Measurements from ENCODE around the gene C1QTNF6.

The C1QTNF6 gene

DNA sequence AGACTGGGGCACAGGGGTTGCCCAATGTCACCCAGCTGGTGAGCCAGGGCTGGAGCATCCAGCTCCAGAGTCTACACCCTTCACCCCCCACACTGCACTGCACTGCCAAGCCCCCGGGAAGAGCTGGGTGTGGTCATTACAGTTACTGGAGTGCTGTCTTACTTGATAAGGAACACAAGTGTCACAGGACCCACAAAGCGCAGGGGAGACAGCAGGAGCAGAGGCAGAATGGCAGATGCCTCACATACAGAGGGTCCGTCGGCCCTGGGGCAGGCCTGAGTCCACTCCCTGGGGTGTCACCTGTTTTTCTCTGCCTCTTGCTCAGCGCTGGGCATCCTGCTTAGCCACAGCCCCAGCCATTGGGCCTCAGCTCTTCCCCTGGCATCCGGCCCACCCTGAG is 46.1 kb downstream of the C1QTNF6 start:
- no peak for DNase-seq (ENCODE audit: low read depth)

DNA sequence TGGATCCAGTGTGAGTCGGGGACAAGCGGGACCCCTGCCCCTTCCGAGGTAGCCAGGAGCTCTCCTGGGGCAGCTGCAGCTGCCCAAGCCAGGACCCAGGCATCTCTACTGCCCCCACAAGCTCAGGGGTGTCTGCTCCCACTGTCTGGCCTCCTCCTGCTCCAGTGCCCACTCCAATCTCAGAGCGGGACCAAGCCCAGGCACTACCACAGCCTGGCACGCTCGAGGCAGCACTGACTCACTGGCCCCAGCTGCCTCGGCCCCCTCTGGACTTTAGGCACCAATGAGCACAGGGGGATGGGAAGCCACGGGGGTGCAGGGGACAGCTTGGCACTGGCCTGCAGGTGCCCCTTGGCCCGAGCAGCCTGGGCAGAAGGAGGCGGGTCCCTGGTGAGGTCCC is 46.6 kb downstream of the C1QTNF6 start:
- no peak for DNase-seq (ENCODE audit: low read depth)

DNA sequence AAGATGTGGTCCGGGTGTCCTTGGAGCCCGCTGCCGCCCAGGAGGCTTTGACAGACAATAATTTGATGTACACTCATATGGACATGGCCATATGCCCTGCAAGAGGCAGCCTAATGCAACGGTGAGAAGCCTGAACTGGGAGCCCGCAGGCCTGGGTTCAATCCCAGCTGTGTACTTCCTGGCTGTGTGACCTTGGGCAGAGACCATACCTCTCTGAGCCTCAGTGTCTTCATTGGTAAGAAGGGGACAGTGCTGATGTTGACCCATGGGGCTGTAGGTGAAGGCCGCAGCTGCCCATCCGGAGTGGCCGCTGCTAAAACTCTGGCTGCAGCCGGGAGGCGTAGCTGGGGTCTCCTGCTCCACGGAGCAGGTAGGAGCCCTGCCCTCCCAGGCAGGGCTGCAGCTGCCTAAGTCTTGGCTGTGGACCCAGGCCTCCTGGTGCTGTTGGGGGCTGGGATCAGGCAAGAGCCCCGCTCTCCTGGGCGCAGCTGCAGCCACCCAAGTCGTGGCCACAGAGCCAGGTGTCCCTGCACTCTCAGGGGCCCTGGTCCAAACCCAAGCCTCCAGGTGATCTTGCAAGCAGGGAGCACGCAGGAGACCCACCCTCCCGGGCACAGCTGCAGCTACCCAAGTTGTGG is 47.2 kb downstream of the C1QTNF6 start:
- no peak for DNase-seq (ENCODE audit: low read depth)

DNA sequence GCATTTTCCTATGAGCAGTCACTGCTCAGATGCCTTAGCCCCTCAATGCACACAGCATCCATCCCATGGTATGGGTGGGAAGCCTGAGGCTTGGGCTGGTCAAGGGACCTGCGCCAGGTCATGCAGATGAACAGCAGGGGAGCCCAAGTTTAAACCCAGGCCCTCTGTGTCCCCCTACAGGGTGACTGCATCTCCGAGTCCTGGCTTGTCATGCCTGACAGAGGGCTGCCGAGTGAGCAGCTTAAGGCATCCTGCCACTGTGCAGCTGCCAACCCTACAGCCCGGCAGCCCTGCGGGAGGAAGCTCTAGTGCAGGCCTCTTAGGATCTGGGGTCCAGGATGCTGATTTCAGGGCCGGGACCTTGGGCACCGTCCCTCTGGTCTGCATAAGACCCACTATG is 48.3 kb downstream of the C1QTNF6 start:
- no peak for DNase-seq (ENCODE audit: low read depth)

DNA sequence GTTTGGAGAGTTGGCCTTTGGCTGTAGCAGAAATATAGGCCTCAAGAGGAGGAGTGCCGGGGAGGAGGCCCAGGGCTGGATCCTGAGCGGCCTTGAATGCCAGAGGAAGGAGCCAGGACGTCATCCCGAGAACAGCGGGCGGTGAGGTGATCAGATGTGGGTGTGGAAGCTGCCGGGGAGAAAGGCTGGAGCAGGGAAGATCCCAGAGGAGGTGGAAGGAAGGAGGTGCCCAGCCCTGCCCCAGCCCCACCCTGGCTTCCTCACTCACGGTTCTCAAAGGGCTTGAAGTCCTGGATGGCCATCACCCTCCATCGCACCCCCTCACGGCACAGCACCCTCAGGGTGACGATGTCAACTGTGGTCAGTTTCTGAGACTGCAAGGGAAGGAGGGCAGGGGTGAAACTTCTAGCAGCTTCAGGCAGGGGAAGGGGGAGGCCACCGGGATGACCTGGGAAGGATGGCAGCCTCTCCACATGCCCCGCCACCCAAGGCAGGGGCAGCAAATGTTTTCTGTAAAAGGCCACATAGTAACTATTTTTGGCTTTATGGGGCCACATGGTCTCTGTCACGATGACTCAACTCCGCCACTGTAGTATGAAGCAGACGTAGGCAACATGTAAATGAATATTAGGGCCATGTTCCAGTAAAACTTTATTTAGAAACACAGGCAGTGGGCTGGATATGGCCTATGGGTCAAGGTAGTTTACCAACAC is 49.0 kb downstream of the C1QTNF6 start:
- no peak for DNase-seq (ENCODE audit: low read depth)

DNA sequence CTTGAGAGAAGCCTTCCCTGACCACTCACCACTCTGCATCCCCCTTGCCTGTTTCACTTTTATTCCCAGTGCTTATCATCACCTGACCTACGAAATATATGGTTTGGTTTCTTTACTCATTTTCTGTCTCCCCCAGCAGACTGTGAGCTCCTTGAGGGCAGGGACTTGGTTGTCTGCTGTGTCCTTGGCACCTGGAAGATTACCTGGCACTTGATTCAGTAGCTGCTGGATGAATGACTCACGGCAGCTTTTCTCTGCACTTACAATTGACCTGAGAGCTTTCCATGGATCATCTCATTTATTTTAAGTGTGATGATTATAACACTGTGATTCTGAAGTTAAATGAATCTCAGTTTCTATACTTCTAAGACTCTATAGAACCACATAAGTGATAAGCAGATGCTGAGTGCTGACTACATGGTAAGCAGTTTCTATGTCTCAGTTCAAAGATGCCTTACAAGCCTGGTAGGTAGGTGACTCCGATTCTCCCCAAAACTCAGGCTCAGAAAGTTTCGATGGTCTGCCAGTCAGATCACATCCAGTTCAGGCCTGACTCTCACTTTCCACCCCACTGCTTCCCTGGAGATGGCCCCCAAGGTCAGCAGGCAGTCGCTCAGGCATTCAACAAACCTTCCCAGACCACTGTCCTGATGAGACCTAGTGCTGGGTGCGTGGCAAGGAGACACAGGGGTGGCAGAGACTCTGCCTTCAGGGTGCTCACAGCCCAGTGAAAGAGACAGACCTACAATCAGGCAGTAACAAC is 50.0 kb downstream of the C1QTNF6 start:
- DNase-seq (ENCODE audit: low read depth), result no peak

DNA sequence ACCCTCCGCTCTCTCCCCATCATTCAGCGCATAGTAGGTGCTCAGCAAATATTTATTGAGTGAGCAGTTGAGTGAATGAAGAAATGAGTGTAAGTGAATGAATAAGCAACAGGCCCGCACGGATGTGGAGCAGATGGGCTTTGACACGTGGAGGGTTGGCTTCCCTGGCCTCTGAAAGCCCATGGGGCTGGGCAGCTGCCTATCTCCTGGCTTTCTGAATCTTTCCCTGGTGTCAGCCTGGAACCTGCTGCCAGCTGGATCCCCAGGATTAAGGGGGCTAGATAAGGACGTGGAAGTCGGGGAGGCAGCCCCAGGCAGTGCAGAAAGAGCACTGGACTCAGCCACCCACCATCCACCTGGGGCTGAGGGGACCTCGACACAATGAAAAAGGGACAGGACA is 50.9 kb downstream of the C1QTNF6 start:
- DNase-seq (ENCODE audit: low read depth), result no peak

DNA sequence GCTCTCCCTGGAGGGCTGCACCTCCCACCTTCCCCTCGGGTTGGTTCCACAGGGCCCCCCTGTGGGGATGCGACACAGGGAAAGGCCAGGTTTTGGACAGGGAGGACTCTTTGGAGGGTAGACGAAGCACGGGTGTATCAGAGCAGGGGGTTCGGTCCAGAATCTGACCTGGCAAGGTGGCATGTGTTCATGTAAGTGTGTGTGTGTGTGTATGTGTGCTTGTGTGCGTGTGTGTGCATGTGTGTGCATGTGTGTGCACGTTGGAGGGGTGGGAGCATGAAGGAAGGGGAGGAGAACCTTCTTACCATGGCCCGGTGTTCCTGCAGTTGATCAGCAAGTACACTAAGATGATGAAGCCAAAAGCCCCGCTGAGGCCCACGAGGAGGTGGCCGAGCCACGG is 53.0 kb downstream of the C1QTNF6 start:
- DNase-seq (ENCODE audit: low read depth), result no peak

DNA sequence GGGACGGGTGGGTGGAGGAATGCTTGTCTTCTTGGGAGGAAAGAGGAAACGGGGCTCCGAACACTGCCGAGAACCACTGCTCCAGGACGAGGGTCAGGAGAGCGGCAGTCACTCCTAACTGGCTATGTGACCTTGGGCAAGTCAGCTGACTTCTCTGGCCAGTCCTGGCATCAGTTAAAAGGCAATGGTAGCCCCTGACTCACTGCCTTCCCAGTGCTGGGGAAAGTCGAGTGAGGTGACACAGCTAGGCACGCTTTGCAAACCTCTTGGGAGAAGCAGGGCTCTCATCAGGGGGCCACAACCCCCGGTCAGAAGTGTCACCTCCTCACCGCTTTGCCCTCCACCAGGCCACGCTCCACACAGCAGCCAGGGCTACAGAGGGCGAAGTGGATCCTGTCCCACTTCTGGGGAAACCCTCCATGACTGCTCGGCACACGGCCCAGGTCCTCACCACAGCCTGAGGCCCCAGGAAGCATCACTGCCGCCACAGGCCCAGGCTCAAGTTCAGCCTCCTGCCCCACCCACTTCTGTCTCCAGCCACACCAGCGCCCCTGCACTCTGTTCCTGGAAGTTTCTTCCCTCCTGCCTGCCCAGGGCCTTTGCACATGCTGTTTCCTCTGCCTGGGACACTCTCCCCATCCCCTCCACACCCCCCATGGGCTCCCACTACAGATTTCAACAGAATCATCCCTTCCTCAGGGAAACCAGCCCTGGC is 54.6 kb downstream of the C1QTNF6 start:
- DNase-seq (ENCODE audit: low read depth), result no peak

DNA sequence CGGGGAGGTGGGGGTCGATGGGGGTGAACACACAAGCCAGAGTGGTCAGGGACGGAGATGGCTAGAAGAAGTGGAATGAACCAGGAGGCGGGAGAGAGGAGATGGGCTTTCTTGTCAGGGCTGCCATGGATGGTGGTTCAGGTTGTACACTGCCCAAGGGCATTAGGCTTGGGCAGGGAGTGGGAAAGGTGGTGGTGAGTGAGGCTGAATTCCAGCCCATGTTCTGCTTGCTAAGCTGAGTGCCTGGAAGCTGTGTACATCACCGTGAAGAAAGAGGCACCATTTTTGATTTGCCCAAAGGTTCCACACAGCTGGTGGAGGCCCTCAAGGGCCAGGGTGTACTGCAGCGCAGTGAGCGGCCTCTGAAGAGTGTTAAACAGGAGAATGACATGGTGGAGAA is 55.3 kb downstream of the C1QTNF6 start:
- no peak for DNase-seq (ENCODE audit: low read depth)
